Retinal pigment epithelial cell (primary cell): ENCODE measurements around the gene MEIS2.

Source experiments
- DNase-seq: peaks from one replicate; pipeline ENCODE4 v3.0.0-alpha.2; 2010; ENCODE audit warnings: low read depth
- H3K4me3 ChIP-seq: 2 replicates; pipeline ENCODE4 v1.5.1; 2011; ENCODE audit warnings: mild to moderate bottlenecking, low read length, control low read depth, moderate library complexity
- CTCF ChIP-seq: conservative IDR thresholded peaks from 2 replicates; pipeline ENCODE4 v1.5.1; 2011; ENCODE audit warnings: low read depth, low read length, control low read depth, inconsistent platforms

The MEIS2 gene

GRCh38 chr15:37138591-37139215 is 38.4 kb upstream of the MEIS2 start:
- TF ChIP-seq CTCF: no peak
- H3K4me3 ChIP-seq: no peak overlapping the region
- no peak for DNase-seq

GRCh38 chr15:37137221-37137620 is 36.9 kb upstream of the MEIS2 start:
- peak; percentile 43 for DNase-seq
- no peak overlapping the region for H3K4me3 ChIP-seq
- no peak for TF ChIP-seq CTCF

DNA sequence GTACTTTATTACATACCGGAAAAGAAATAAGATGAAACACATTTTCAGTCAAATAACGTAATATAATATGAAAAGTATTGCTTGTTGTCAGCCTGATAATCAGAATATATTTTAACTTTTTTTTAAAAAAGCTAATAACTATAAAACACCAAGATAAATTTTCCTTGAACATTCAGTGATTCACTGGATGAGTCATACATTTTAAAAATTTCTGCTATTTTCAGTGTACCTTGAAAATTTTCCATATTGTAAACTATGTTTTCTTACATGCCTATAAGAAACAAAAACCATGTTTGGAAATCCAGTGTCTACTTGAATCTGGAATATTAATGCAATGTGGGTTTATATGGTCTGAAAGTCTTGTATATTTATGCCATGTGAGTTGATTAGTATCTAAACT is 36.3 kb upstream of the MEIS2 start:
- DNase-seq: no peak
- TF ChIP-seq CTCF: no peak
- H3K4me3 ChIP-seq: no peak overlapping the region

GRCh38 chr15:37135225-37135624 is 34.9 kb upstream of the MEIS2 start:
- no peak overlapping the region for H3K4me3 ChIP-seq
- TF ChIP-seq CTCF: peak; percentile 34
- DNase-seq: no peak

DNA sequence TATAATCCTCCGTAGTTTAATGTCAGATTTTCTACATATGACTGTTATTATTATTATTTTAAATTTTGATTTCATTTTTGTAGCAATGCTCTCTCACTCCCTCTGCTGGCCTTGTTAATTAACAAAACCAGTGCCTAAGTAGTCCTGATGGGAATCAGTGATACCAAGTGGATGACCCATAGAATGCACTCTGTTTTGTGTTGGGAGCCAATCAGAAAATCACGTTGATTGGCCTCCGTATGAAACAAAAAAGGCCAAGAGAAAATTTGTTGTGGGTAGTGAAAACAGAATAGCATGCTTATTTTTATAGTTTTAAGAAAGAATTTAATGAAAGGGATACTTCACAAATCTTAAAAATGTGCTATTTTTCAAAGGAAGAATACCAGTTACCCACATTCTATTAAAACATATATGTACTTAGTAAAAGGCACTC is 34.4 kb upstream of the MEIS2 start:
- H3K4me3 ChIP-seq: no peak overlapping the region
- TF ChIP-seq CTCF: peak; percentile 77
- DNase-seq: no peak

GRCh38 chr15:37134244-37134643 is 33.9 kb upstream of the MEIS2 start:
- H3K4me3 ChIP-seq: no peak overlapping the region
- DNase-seq: no peak
- TF ChIP-seq CTCF: no peak

GRCh38 chr15:37133602-37134001 is 33.3 kb upstream of the MEIS2 start:
- no peak overlapping the region for H3K4me3 ChIP-seq
- peak; percentile 29 for TF ChIP-seq CTCF
- DNase-seq: no peak
